Naive thymus-derived CD4-positive, alpha-beta T cell (primary cell): ENCODE data around the gene KLC3. TPM values are rescaled to one million over a fixed set of nuclear protein-coding genes. Genes with fewer than 3 reads are reported as not detected.
"Not testable (repeated sequence)": the region's sequence is repeated elsewhere in the genome, so short reads cannot be mapped to it uniquely, and the experiment has no call there.

ENCODE experiments used
- ATAC-seq: fragments of 150-1000 bp; cut with Tn5 transposase; 2 replicates; pipeline ENCODE4 v1.10.0; 2021; ENCODE audit warnings: mild to moderate bottlenecking, moderate library complexity
- CTCF ChIA-PET: fragments of 350-600 bp; sonication (Branson Sonifier 250); formaldehyde crosslinking; loops from one replicate; lab custom pipeline; 2021; ENCODE audit warnings: antibody characterized with exemption; lab: Charles Lee
- POLR2A ChIA-PET: fragments of 350-600 bp; sonication (Branson Sonifier 250); formaldehyde crosslinking; loops from one replicate; lab custom pipeline; 2021; ENCODE audit warnings: antibody characterized with exemption, inconsistent platforms; lab: Charles Lee
- DNase-seq, 9 donors: peaks; one replicate each; pipeline versions ENCODE4 v3.0.0 to v3.0.0-alpha.2; 2020 to 2022; ENCODE audit warnings: mixed read lengths in 1 of 9
- H3K27ac ChIP-seq: one replicate; pipeline ENCODE4 v1.7.0; 2013; ENCODE audit warnings: mild to moderate bottlenecking, low read depth, low read length, moderate library complexity
- H3K27me3 ChIP-seq, 2 donors: one replicate each; pipeline ENCODE4 v1.7.0; 2013; ENCODE audit warnings: low read length in 2 of 2, mild to moderate bottlenecking in 2 of 2, moderate library complexity in 2 of 2; ENCODE audit not compliant: control insufficient read depth in 2 of 2, insufficient read depth in 2 of 2
- H3K36me3 ChIP-seq, 3 experiments: 1 replicate in 2 of 3; 2 replicates in 1 of 3; pipeline ENCODE4 v1.7.0; 2013; ENCODE audit warnings: low read length in 3 of 3, mild to moderate bottlenecking in 3 of 3, moderate library complexity in 1 of 3; ENCODE audit not compliant: insufficient read depth in 3 of 3, control insufficient read depth in 2 of 3
- H3K4me1 ChIP-seq, 2 donors: one replicate each; pipeline ENCODE4 v1.7.0; 2013; ENCODE audit warnings: low read length in 2 of 2, mild to moderate bottlenecking in 2 of 2, moderate library complexity in 1 of 2; ENCODE audit not compliant: control insufficient read depth in 2 of 2, insufficient read depth in 2 of 2
- H3K4me3 ChIP-seq: 2 replicates; pipeline ENCODE4 v1.7.0; 2013; ENCODE audit warnings: mild to moderate bottlenecking, low read length
- H3K9me3 ChIP-seq, 3 experiments: 1 replicate in 2 of 3; 2 replicates in 1 of 3; pipeline ENCODE4 v1.7.0; 2013; ENCODE audit warnings: low read length in 3 of 3; ENCODE audit not compliant: control insufficient read depth in 2 of 3
- H3K27ac Mint-ChIP-seq, 9 donors: one replicate each; pipeline ENCODE4 v1.8.0; 2020 to 2022; ENCODE audit warnings: mixed read lengths in 9 of 9, mild to moderate bottlenecking in 8 of 9, moderate library complexity in 5 of 9, inconsistent platforms in 2 of 9
- H3K27me3 Mint-ChIP-seq, 5 donors: one replicate each; pipeline ENCODE4 v1.8.0; 2021 to 2022; ENCODE audit warnings: mixed read lengths in 5 of 5, mild to moderate bottlenecking in 1 of 5
- H3K36me3 Mint-ChIP-seq, 5 donors: one replicate each; pipeline ENCODE4 v1.8.0; 2020 to 2022; ENCODE audit warnings: mixed read lengths in 5 of 5, mild to moderate bottlenecking in 3 of 5, inconsistent platforms in 1 of 5
- H3K4me1 Mint-ChIP-seq, 7 donors: one replicate each; pipeline ENCODE4 v1.8.0; 2020 to 2022; ENCODE audit warnings: mixed read lengths in 7 of 7, mild to moderate bottlenecking in 3 of 7, inconsistent platforms in 1 of 7
- H3K4me3 Mint-ChIP-seq, 10 donors: one replicate each; pipeline ENCODE4 v1.8.0; 2020 to 2022; ENCODE audit warnings: mild to moderate bottlenecking in 10 of 10, mixed read lengths in 10 of 10, moderate library complexity in 6 of 10, inconsistent platforms in 2 of 10
- H3K9me3 Mint-ChIP-seq, 11 donors: one replicate each; pipeline ENCODE4 v1.8.0; 2020 to 2022; ENCODE audit warnings: mixed read lengths in 11 of 11, mild to moderate bottlenecking in 4 of 11, inconsistent platforms in 1 of 11, moderate library complexity in 1 of 11
- intact Hi-C, 2 donors: fragments of 100-400 bp; cut with micrococcal nuclease; formaldehyde crosslinking; loops; one replicate each; pipeline ENCODE4 v1.15.1; 2023
- polyA plus RNA-seq, 2 donors: library from polyadenylated mRNA; unstranded; fragments of 300-500 nt; fragmentation: Illumina TruSeq; gene quantifications; one replicate each; pipeline ENCODE4 v1.2.3, GENCODE V29; 2021
- total RNA-seq, 6 experiments: library from RNA in 5 of 6; stranded (reverse) in 5 of 6; gene quantifications; 1 replicate in 5 of 6; 2 replicates in 1 of 6; pipeline ENCODE4 v1.2.3 and lab custom pipeline; 2021 to 2026

KLC3 gene
- total and polyA plus RNA-seq, 7 experiments from 2014 or later: 0.18 TPM; not detected in 6

GRCh38 chr19:45312285-45312684 lies 28.3 kb upstream of the KLC3 start:
- H3K27ac ChIP-seq, CTCF ChIA-PET, DNase-seq, ATAC-seq, H3K36me3 ChIP-seq, H3K4me1 ChIP-seq, H3K4me3 ChIP-seq, H3K9me3 Mint-ChIP-seq, H3K4me3 Mint-ChIP-seq, H3K27ac Mint-ChIP-seq, POLR2A ChIA-PET, intact Hi-C loops, H3K27me3 ChIP-seq, H3K36me3 Mint-ChIP-seq, H3K4me1 Mint-ChIP-seq, H3K9me3 ChIP-seq: not testable (repeated sequence)
- H3K27me3 Mint-ChIP-seq: peaks cover 9 to 45% (median 25%) of the 10 kb centered on the region in 5 donors

GRCh38 chr19:45314708-45315245 lies 25.8 kb upstream of the KLC3 start:
- no peak overlapping the region for H3K4me3 ChIP-seq
- Mint-ChIP-seq H3K27me3 (peaks cover 21 to 59% (median 31%) of the 10 kb centered on the region in 5 donors), H3K4me1 (no peaks in the 10 kb centered on the region), H3K9me3 (no peaks in the 10 kb centered on the region), H3K27ac (no peak overlapping the region), H3K4me3 (no peak overlapping the region), H3K36me3 (no peaks in the 10 kb centered on the region)
- POLR2A ChIA-PET: no interaction called here
- no peak for ATAC-seq
- no peaks in the 10 kb centered on the region for H3K9me3 ChIP-seq
- no peaks in the 10 kb centered on the region for H3K36me3 ChIP-seq
- no peaks in the 10 kb centered on the region for H3K27me3 ChIP-seq
- H3K4me1 ChIP-seq: no peaks in the 10 kb centered on the region
- intact Hi-C loops: no loop called here
- H3K27ac ChIP-seq: no peak overlapping the region
- no peak for DNase-seq
- CTCF ChIA-PET: no interaction called here

GRCh38 chr19:45315304-45315703 lies 25.2 kb upstream of the KLC3 start:
- Mint-ChIP-seq H3K27ac (no peak overlapping the region), H3K36me3 (no peaks in the 10 kb centered on the region)
- H3K27me3 ChIP-seq: no peaks in the 10 kb centered on the region

GRCh38 chr19:45320997-45321775 lies 19.4 kb upstream of the KLC3 start:
- no peak overlapping the region for H3K27ac ChIP-seq
- H3K27me3 Mint-ChIP-seq: peaks cover 18 to 54% (median 43%) of the 10 kb centered on the region in 5 donors
- CTCF ChIA-PET: interaction anchor here (0.6 kb wide), 1 partner anchor 358 kb away, joined by 4 read pairs; no protein-coding TSS in a partner anchor
- no peaks in the 10 kb centered on the region for H3K36me3 Mint-ChIP-seq
- H3K9me3 Mint-ChIP-seq: no peaks in the 10 kb centered on the region
- no peak overlapping the region for H3K4me3 Mint-ChIP-seq
- no peaks in the 10 kb centered on the region for H3K27me3 ChIP-seq
- no peak overlapping the region for H3K27ac Mint-ChIP-seq
- H3K36me3 ChIP-seq: no peaks in the 10 kb centered on the region
- H3K4me1 Mint-ChIP-seq: peaks cover 0 to 3% (median 0%) of the 10 kb centered on the region in 7 donors
- H3K4me1 ChIP-seq: no peaks in the 10 kb centered on the region
- intact Hi-C loops: no loop called here
- no peaks in the 10 kb centered on the region for H3K9me3 ChIP-seq
- POLR2A ChIA-PET: no interaction called here
- H3K4me3 ChIP-seq: no peak overlapping the region
- DNase-seq: no peak
- ATAC-seq: no peak

More at GRCh38 chr19:45315304-45315703, 25.2 kb upstream of the KLC3 start:
- Mint-ChIP-seq H3K4me1 (no peaks in the 10 kb centered on the region), H3K27me3 (peaks cover 21 to 65% (median 31%) of the 10 kb centered on the region in 5 donors), H3K9me3 (no peaks in the 10 kb centered on the region), H3K4me3 (no peak overlapping the region)
- no peaks in the 10 kb centered on the region for H3K4me1 ChIP-seq
- intact Hi-C loops: no loop called here
- DNase-seq (no peak), ATAC-seq (no peak)
- no peak overlapping the region for H3K4me3 ChIP-seq
- no peaks in the 10 kb centered on the region for H3K9me3 ChIP-seq
- CTCF ChIA-PET: no interaction called here
- H3K27ac ChIP-seq: no peak overlapping the region
- POLR2A ChIA-PET: no interaction called here
- H3K36me3 ChIP-seq: no peaks in the 10 kb centered on the region

GRCh38 chr19:45321848-45322247 lies 18.7 kb upstream of the KLC3 start:
- DNase-seq (no peak), ATAC-seq (no peak)
- H3K27ac ChIP-seq: no peak overlapping the region
- CTCF ChIA-PET: no interaction called here
- H3K27ac Mint-ChIP-seq: no peak overlapping the region
- H3K36me3 Mint-ChIP-seq: no peaks in the 10 kb centered on the region
- H3K4me3 ChIP-seq: no peak overlapping the region
- POLR2A ChIA-PET: no interaction called here
- no peaks in the 10 kb centered on the region for H3K36me3 ChIP-seq
- H3K4me1 Mint-ChIP-seq: peaks cover 0 to 6% (median 0%) of the 10 kb centered on the region in 7 donors
- H3K4me3 Mint-ChIP-seq: no peak overlapping the region
- no peaks in the 10 kb centered on the region for H3K9me3 ChIP-seq
- H3K27me3 ChIP-seq: no peaks in the 10 kb centered on the region
- intact Hi-C loops: no loop called here
- H3K9me3 Mint-ChIP-seq: no peaks in the 10 kb centered on the region
- H3K27me3 Mint-ChIP-seq: peaks cover 12 to 48% (median 39%) of the 10 kb centered on the region in 5 donors
- H3K4me1 ChIP-seq: no peaks in the 10 kb centered on the region

GRCh38 chr19:45322311-45322710 lies 18.2 kb upstream of the KLC3 start:
- H3K27me3 ChIP-seq: no peaks in the 10 kb centered on the region
- no peak overlapping the region for H3K27ac Mint-ChIP-seq
- no peaks in the 10 kb centered on the region for H3K36me3 ChIP-seq
- DNase-seq: no peak
- ChIA-PET POLR2A (no interaction called here), CTCF (no interaction called here)
- ATAC-seq: no peak
- H3K9me3 Mint-ChIP-seq: no peaks in the 10 kb centered on the region
- no peak overlapping the region for H3K4me3 Mint-ChIP-seq
- peaks cover 0 to 6% (median 0%) of the 10 kb centered on the region in 7 donors for H3K4me1 Mint-ChIP-seq
- H3K27me3 Mint-ChIP-seq: peaks cover 10 to 43% (median 37%) of the 10 kb centered on the region in 5 donors
- H3K4me1 ChIP-seq: no peaks in the 10 kb centered on the region
- H3K36me3 Mint-ChIP-seq: no peaks in the 10 kb centered on the region
- no peak overlapping the region for H3K4me3 ChIP-seq
- H3K9me3 ChIP-seq: no peaks in the 10 kb centered on the region
- no peak overlapping the region for H3K27ac ChIP-seq
- intact Hi-C loops: no loop called here
